Upper lobe of left lung (tissue), 6 donors: ENCODE results near the gene CFAP57. TPM values are rescaled to one million over a fixed set of nuclear protein-coding genes. Genes with fewer than 3 reads are reported as not detected.

Experiments
- ATAC-seq, 2 donors: fragments of 200-7000 bp; cut with Tn5 transposase; one replicate each; pipeline ENCODE4 v1.9.1; 2022; ENCODE audit warnings: mild to moderate bottlenecking in 2 of 2, moderate library complexity in 2 of 2; ENCODE audit not compliant: low FRiP score in 2 of 2
- DNase-seq, 2 donors: peaks; one replicate each; pipeline ENCODE4 v3.0.0-alpha.2; 2019 to 2020
- H3K27ac ChIP-seq, 4 donors: fragments of 200-600 bp; sonication (generic); one replicate each; pipeline ENCODE4 v1.5.1; 2016 to 2019
- H3K27me3 ChIP-seq, 4 donors: fragments of 200-600 bp; sonication (generic); one replicate each; pipeline ENCODE4 v1.5.1; 2017 to 2019
- H3K36me3 ChIP-seq, 4 donors: fragments of 200-600 bp; sonication (generic); one replicate each; pipeline ENCODE4 v1.5.1; 2016 to 2019
- H3K4me1 ChIP-seq, 4 donors: fragments of 200-600 bp; sonication (generic); one replicate each; pipeline ENCODE4 v1.5.1; 2018 to 2019
- H3K4me3 ChIP-seq, 4 donors: fragments of 200-600 bp; sonication (generic); one replicate each; pipeline ENCODE4 v1.5.1; 2017 to 2019; ENCODE audit warnings: mild to moderate bottlenecking in 2 of 4, moderate library complexity in 1 of 4
- H3K9me3 ChIP-seq, 4 donors: fragments of 200-600 bp; sonication (generic); one replicate each; pipeline ENCODE4 v1.5.1; 2018 to 2019
- EP300 ChIP-seq, 4 donors: sonication (generic); formaldehyde crosslinking; IDR thresholded peaks; one replicate each; pipeline ENCODE4 v1.5.1; 2017; ENCODE audit warnings: antibody characterized with exemption in 4 of 4, control low read depth in 2 of 4
- POLR2A ChIP-seq, 4 donors: fragments of 450-650 bp; IDR thresholded peaks; one replicate each; pipeline ENCODE4 v1.5.1; 2016 to 2017; ENCODE audit warnings: antibody characterized with exemption in 4 of 4, mild to moderate bottlenecking in 2 of 4
- POLR2AphosphoS5 ChIP-seq, 2 donors: sonication (generic); formaldehyde crosslinking; IDR thresholded peaks; one replicate each; pipeline ENCODE4 v1.5.1; 2017; ENCODE audit warnings: antibody characterized with exemption in 2 of 2
- WGBS, 2 donors: methylation state at CpG; one replicate each; pipeline ENCODE4 v1.1.5; 2017 to 2018; 5-methylcytosine and 5-hydroxymethylcytosine counted together
- total RNA-seq, 6 donors: library from RNA; depleted of rRNA in 4 of 6; stranded (reverse); fragments of >200 nt in 4 of 6; gene quantifications; one replicate each; pipeline versions ENCODE4 v1.1.0 to v1.2.1, GENCODE V29; 2016 to 2021
- TF ChIP-seq, protein P1 (sequence below), 6 experiments: fragments of 450-650 bp in 4 of 6; fragments of 200-600 bp in 2 of 6; sonication (generic) in 2 of 6; IDR thresholded peaks; one replicate each; pipeline ENCODE4 v1.5.1; 2016 to 2019; ENCODE audit warnings: antibody characterized with exemption in 6 of 6
- donor health status: DM: no; HTN: no; CAD: no; lungs with moderate emphysema.
- donor health status: DM: no; HTN: yes; CAD: no; lungs with severe emphysema.

The CFAP57 gene
- total RNA-seq, 6 donors from 2014 or later, result 0.37 to 23.1 (median 3.7) TPM

- Histone ChIP-seq H3K4me1 (peaks cover 8 to 28% (median 20%) of the 10 kb centered on the region in 4 donors), H3K9me3 (no peaks in the 10 kb centered on the region), H3K27me3 (no peaks in the 10 kb centered on the region), H3K27ac (no peak overlapping the region), H3K4me3 (no peak overlapping the region), H3K36me3 (no peaks in the 10 kb centered on the region)
- DNase-seq (no peak), ATAC-seq (no peak)
- TF ChIP-seq EP300 (IDR thresholded peaks at IDR 0.05) (no peak), POLR2AphosphoS5 (IDR thresholded peaks at IDR 0.05) (no peak), POLR2A (IDR thresholded peaks at IDR 0.05) (no peak)
- TF ChIP-seq, protein P1, sequence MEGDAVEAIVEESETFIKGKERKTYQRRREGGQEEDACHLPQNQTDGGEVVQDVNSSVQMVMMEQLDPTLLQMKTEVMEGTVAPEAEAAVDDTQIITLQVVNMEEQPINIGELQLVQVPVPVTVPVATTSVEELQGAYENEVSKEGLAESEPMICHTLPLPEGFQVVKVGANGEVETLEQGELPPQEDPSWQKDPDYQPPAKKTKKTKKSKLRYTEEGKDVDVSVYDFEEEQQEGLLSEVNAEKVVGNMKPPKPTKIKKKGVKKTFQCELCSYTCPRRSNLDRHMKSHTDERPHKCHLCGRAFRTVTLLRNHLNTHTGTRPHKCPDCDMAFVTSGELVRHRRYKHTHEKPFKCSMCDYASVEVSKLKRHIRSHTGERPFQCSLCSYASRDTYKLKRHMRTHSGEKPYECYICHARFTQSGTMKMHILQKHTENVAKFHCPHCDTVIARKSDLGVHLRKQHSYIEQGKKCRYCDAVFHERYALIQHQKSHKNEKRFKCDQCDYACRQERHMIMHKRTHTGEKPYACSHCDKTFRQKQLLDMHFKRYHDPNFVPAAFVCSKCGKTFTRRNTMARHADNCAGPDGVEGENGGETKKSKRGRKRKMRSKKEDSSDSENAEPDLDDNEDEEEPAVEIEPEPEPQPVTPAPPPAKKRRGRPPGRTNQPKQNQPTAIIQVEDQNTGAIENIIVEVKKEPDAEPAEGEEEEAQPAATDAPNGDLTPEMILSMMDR (IDR thresholded peaks at IDR 0.05), result no peak
- WGBS, 2 donors, result 84 to 87% methylated on average over 5 of the region's 5 CpGs
Measured at GRCh38 chr1:43233631-43234030, 61.5 kb downstream of the CFAP57 start.

GRCh38 chr1:43234267-43234666, 62.1 kb downstream of the CFAP57 start:
- DNase-seq, result no peak
- H3K27ac ChIP-seq, result no peak overlapping the region
- ATAC-seq, result no peak
- 93 to 94% methylated on average over 16 to 17 of the region's 17 CpGs for WGBS, 2 donors
- no peaks in the 10 kb centered on the region for H3K36me3 ChIP-seq
- H3K4me3 ChIP-seq, result no peak overlapping the region
- peaks cover 14 to 34% (median 24%) of the 10 kb centered on the region in 4 donors for H3K4me1 ChIP-seq
- TF ChIP-seq EP300 (IDR thresholded peaks at IDR 0.05) (no peak), POLR2A (IDR thresholded peaks at IDR 0.05) (no peak), POLR2AphosphoS5 (IDR thresholded peaks at IDR 0.05) (no peak)
- TF ChIP-seq, protein P1 (IDR thresholded peaks at IDR 0.05), result no peak
- H3K27me3 ChIP-seq, result no peaks in the 10 kb centered on the region
- H3K9me3 ChIP-seq, result no peaks in the 10 kb centered on the region

GRCh38 chr1:43235040-43235439, 62.9 kb downstream of the CFAP57 start:
- peaks cover 14 to 35% (median 20%) of the 10 kb centered on the region in 4 donors for H3K4me1 ChIP-seq
- H3K27me3 ChIP-seq, result no peaks in the 10 kb centered on the region
- no peak overlapping the region for H3K4me3 ChIP-seq
- H3K36me3 ChIP-seq, result no peaks in the 10 kb centered on the region
- H3K9me3 ChIP-seq, result no peaks in the 10 kb centered on the region
- H3K27ac ChIP-seq, result no peak overlapping the region
- WGBS, 2 donors, result 85 to 87% methylated on average over 8 of the region's 8 CpGs
- DNase-seq (no peak), ATAC-seq (no peak)
- no peak for TF ChIP-seq POLR2AphosphoS5 (IDR thresholded peaks at IDR 0.05)
- no peak for TF ChIP-seq POLR2A (IDR thresholded peaks at IDR 0.05)
- TF ChIP-seq EP300 (IDR thresholded peaks at IDR 0.05), result no peak
- TF ChIP-seq, protein P1 (IDR thresholded peaks at IDR 0.05), result no peak

GRCh38 chr1:43235451-43236121, 63.5 kb downstream of the CFAP57 start:
- no peak for DNase-seq
- TF ChIP-seq POLR2AphosphoS5 (IDR thresholded peaks at IDR 0.05) (no peak), POLR2A (IDR thresholded peaks at IDR 0.05) (no peak), EP300 (IDR thresholded peaks at IDR 0.05) (no peak)
- TF ChIP-seq, protein P1 (IDR thresholded peaks at IDR 0.05), result no peak
- Histone ChIP-seq H3K4me1 (peaks cover 13 to 35% (median 18%) of the 10 kb centered on the region in 4 donors), H3K27me3 (no peaks in the 10 kb centered on the region), H3K36me3 (no peaks in the 10 kb centered on the region), H3K9me3 (no peaks in the 10 kb centered on the region), H3K4me3 (no peak overlapping the region), H3K27ac (peak overlapping the region in 1 of 4 donors; percentile 3)
- no peak for ATAC-seq
- 57 to 76% methylated on average over 6 to 9 of the region's 9 CpGs for WGBS, 2 donors

DNA sequence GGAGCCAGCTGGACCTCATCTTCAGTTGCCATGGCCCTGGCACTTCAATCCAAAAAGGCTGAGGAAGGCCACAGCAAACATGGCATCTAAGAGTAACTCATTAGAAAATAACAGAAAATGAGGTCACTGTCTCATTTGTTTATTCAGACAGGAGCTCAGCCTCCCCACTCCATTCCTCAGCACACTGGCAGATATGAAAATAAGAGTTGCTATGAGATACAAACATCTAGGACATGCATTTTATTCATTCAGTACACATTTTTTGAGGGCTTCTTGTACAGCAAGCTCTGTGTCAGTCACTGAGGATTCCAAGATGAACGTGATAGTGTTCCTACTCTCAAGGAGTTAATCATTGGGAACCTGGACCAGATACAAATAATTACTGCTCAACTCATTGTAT, 65.0 kb downstream of the CFAP57 start:
- H3K4me1 ChIP-seq, result peaks cover 14 to 37% (median 24%) of the 10 kb centered on the region in 4 donors
- H3K9me3 ChIP-seq, result no peaks in the 10 kb centered on the region
- 64 to 80% methylated on average over 1 of the region's 1 CpG for WGBS, 2 donors
- DNase-seq (no peak), ATAC-seq (no peak)
- H3K27ac ChIP-seq, result peak overlapping the region in 1 of 4 donors; percentile 45
- no peaks in the 10 kb centered on the region for H3K36me3 ChIP-seq
- TF ChIP-seq EP300 (IDR thresholded peaks at IDR 0.05) (no peak), POLR2AphosphoS5 (IDR thresholded peaks at IDR 0.05) (no peak), POLR2A (IDR thresholded peaks at IDR 0.05) (no peak)
- TF ChIP-seq, protein P1 (IDR thresholded peaks at IDR 0.05), result no peak
- H3K27me3 ChIP-seq, result no peaks in the 10 kb centered on the region
- no peak overlapping the region for H3K4me3 ChIP-seq
